GM23248 (cell line): ENCODE data around the gene KRTAP9-1. TPM values are rescaled to one million over a fixed set of nuclear protein-coding genes. Genes with fewer than 3 reads are reported as not detected.
"Not testable (repeated sequence)": the region's sequence is repeated elsewhere in the genome, so short reads cannot be mapped to it uniquely, and the experiment has no call there.

Experiments used
- DNase-seq: peaks from one replicate; pipeline ENCODE4 v3.0.0-alpha.2; 2015
- H2AFZ ChIP-seq: fragments of 200-600 bp; sonication (generic); 2 replicates; pipeline ENCODE4 v1.6.1; 2016; ENCODE audit warnings: antibody characterized with exemption
- H3F3A ChIP-seq: fragments of 200-600 bp; sonication (generic); 2 replicates; pipeline ENCODE4 v1.6.1; 2016; ENCODE audit warnings: mild to moderate bottlenecking, antibody characterized with exemption, mixed run types; ENCODE audit not compliant: insufficient read depth
- H3K27ac ChIP-seq: fragments of 200-600 bp; sonication (generic); 2 replicates; pipeline ENCODE4 v1.5.1; 2016; ENCODE audit warnings: mild to moderate bottlenecking
- H3K27me3 ChIP-seq: fragments of 200-600 bp; sonication (generic); replicated peaks from 2 replicates; pipeline ENCODE4 v1.6.1; 2016; ENCODE audit warnings: mild to moderate bottlenecking; ENCODE audit not compliant: insufficient read depth
- H3K36me3 ChIP-seq: fragments of 200-600 bp; sonication (generic); 2 replicates; pipeline ENCODE4 v1.6.1; 2016; ENCODE audit warnings: low read depth, mild to moderate bottlenecking
- H3K4me1 ChIP-seq: fragments of 200-600 bp; sonication (generic); 2 replicates; pipeline ENCODE4 v1.6.1; 2016; ENCODE audit warnings: mild to moderate bottlenecking; ENCODE audit not compliant: insufficient read depth
- H3K4me2 ChIP-seq: fragments of 200-600 bp; sonication (generic); one replicate; pipeline ENCODE4 v1.6.1; 2016; ENCODE audit warnings: mild to moderate bottlenecking; ENCODE audit not compliant: unreplicated experiment
- H3K4me3 ChIP-seq: fragments of 200-600 bp; sonication (generic); 2 replicates; pipeline ENCODE4 v1.5.1; 2016; ENCODE audit warnings: mild to moderate bottlenecking
- H3K79me2 ChIP-seq: fragments of 200-600 bp; sonication (generic); 2 replicates; pipeline ENCODE4 v1.6.1; 2016; ENCODE audit warnings: mild to moderate bottlenecking; ENCODE audit not compliant: insufficient read depth
- H3K9ac ChIP-seq: fragments of 200-600 bp; sonication (generic); 2 replicates; pipeline ENCODE4 v1.6.1; 2016; ENCODE audit warnings: mild to moderate bottlenecking
- H3K9me2 ChIP-seq: fragments of 200-600 bp; sonication (generic); 2 replicates; pipeline ENCODE4 v1.6.1; 2016; ENCODE audit warnings: mixed run types, mild to moderate bottlenecking, moderate library complexity; ENCODE audit not compliant: insufficient read depth
- H3K9me3 ChIP-seq: fragments of 200-600 bp; sonication (generic); one replicate; pipeline ENCODE4 v1.6.1; 2017; ENCODE audit warnings: low read depth
- H4K20me1 ChIP-seq: fragments of 200-600 bp; sonication (generic); 2 replicates; pipeline ENCODE4 v1.6.0; 2016; ENCODE audit not compliant: insufficient read depth
- EZH2 ChIP-seq: fragments of 200-600 bp; sonication (generic); IDR thresholded peaks from 2 replicates; pipeline ENCODE4 v1.6.1; 2018; ENCODE audit warnings: antibody characterized with exemption, mild to moderate bottlenecking; ENCODE audit not compliant: insufficient read depth, poor library complexity, severe bottlenecking
- EZH2phosphoT487 ChIP-seq: fragments of 200-600 bp; sonication (generic); IDR thresholded peaks from 2 replicates; pipeline ENCODE4 v1.6.1; 2018; ENCODE audit warnings: antibody characterized with exemption, moderate library complexity, mild to moderate bottlenecking, low read depth; ENCODE audit not compliant: insufficient read depth
- WGBS, 2 experiments: methylation state at CpG; one replicate each; pipeline ENCODE4 v1.1.6; 2015 to 2017; ENCODE audit warnings: low lambda C conversion rate in 2 of 2, low coverage in 1 of 2; ENCODE audit errors: missing lambda C conversion rate in 2 of 2; 5-methylcytosine and 5-hydroxymethylcytosine counted together
- in situ Hi-C: fragments of 300-500 bp; cut with MboI; formaldehyde crosslinking; loops from 2 replicates; pipeline ENCODE4 v1.15.0; 2020
- polyA plus RNA-seq: library from polyadenylated mRNA; unstranded; fragments of >200 nt; fragmentation: Nextera tagmentation; extraction: Ambion mirVana; gene quantifications from 2 replicates; pipeline ENCODE4 v1.2.1, GENCODE V29; 2016
- total RNA-seq: library from RNA; depleted of rRNA; stranded (reverse); fragments of >200 nt; shearing (Covaris generic); gene quantifications from 2 replicates; pipeline ENCODE4 v1.2.3, GENCODE V29; 2014

KRTAP9-1 gene
- total and polyA plus RNA-seq, 2 experiments from 2014 or later: not detected

GRCh38 chr17:41150026-41150425, 39.7 kb upstream of the KRTAP9-1 start:
- Histone ChIP-seq H4K20me1 (no peaks in the 10 kb centered on the region), H3K79me2 (no peaks in the 10 kb centered on the region), H3K9me3 (no peaks in the 10 kb centered on the region), H3K9me2 (no peaks in the 10 kb centered on the region), H3K4me3 (no peak overlapping the region), H3K4me2 (no peak overlapping the region), H3K36me3 (no peaks in the 10 kb centered on the region), H3K27me3 (no peaks in the 10 kb centered on the region), H2AFZ (no peak overlapping the region), H3F3A (no peaks in the 10 kb centered on the region), H3K27ac (no peak overlapping the region), H3K4me1 (no peaks in the 10 kb centered on the region), H3K9ac (no peak overlapping the region)
- WGBS, 2 experiments: 88 to 92% methylated on average over 4 of the region's 4 CpGs
- DNase-seq: no peak
- in situ Hi-C loops: no loop called here
- TF ChIP-seq EZH2phosphoT487 (no peak), EZH2 (no peak)

- 73 to 76% methylated on average over 2 of the region's 2 CpGs for WGBS, 2 experiments
- Histone ChIP-seq H2AFZ (no peak overlapping the region), H3K9me2 (no peaks in the 10 kb centered on the region), H3K79me2 (no peaks in the 10 kb centered on the region), H3K27ac (no peak overlapping the region), H3K27me3 (no peaks in the 10 kb centered on the region), H3K4me3 (no peak overlapping the region), H3K9me3 (no peaks in the 10 kb centered on the region), H3K9ac (no peak overlapping the region), H4K20me1 (no peaks in the 10 kb centered on the region), H3K4me2 (no peak overlapping the region), H3K4me1 (no peaks in the 10 kb centered on the region), H3F3A (no peaks in the 10 kb centered on the region), H3K36me3 (no peaks in the 10 kb centered on the region)
- in situ Hi-C loops: no loop called here
- no peak for DNase-seq
- TF ChIP-seq EZH2phosphoT487 (no peak), EZH2 (no peak)
These were observed 38.2 kb upstream of the KRTAP9-1 start for GRCh38 chr17:41151525-41151924.

GRCh38 chr17:41153856-41154255, 35.8 kb upstream of the KRTAP9-1 start:
- DNase-seq: no peak
- Histone ChIP-seq H2AFZ (no peak overlapping the region), H3F3A (no peaks in the 10 kb centered on the region), H4K20me1 (no peaks in the 10 kb centered on the region), H3K4me3 (no peak overlapping the region), H3K4me1 (no peaks in the 10 kb centered on the region), H3K4me2 (no peak overlapping the region), H3K27me3 (no peaks in the 10 kb centered on the region), H3K9me2 (no peaks in the 10 kb centered on the region), H3K36me3 (no peaks in the 10 kb centered on the region), H3K9me3 (no peaks in the 10 kb centered on the region), H3K9ac (no peak overlapping the region), H3K79me2 (no peaks in the 10 kb centered on the region), H3K27ac (no peak overlapping the region)
- in situ Hi-C loops: no loop called here
- no peak for TF ChIP-seq EZH2phosphoT487
- no peak for TF ChIP-seq EZH2
- WGBS, 2 experiments: 64 to 65% methylated on average over 2 of the region's 2 CpGs

- not testable (repeated sequence) for H3K36me3 ChIP-seq, H3K79me2 ChIP-seq
These were observed 29.5 kb upstream of the KRTAP9-1 start for GRCh38 chr17:41160190-41160589.

DNA sequence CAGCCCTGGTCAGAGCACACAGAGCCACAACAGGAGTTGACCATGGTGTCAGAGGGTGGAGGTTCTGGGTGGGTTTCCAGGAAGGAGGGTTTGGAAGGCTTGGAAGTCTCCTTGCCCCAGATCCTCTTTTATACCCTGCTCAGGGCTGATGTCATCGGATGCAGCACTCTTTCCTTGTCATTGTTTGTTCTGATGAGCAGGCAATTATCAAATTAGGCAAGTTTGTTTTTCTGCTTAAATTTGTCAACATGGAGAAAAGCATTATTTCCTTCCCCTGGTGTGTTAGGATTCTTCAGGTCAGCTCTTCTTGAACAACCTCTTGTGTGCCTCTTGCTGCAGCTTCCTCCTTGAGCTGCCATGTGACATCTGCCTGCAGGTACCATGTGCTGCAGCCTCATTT, 29.0 kb upstream of the KRTAP9-1 start, which contains the start of gene KRTAP4-4:
KRTAP4-4 (minus strand) TSS at position 101 of the 400 bp plus-strand sequence; CDS start at position 44, 57 bp downstream.
- no peak for DNase-seq
- Histone ChIP-seq H3K27ac (no peak within 1 kb of the TSS), H3K4me3 (no peak within 1 kb of the TSS), H3K27me3 (no peaks in the 10 kb centered on the region), H3K9me2 (no peaks in the 10 kb centered on the region), H3K9me3 (no peaks in the 10 kb centered on the region), H3F3A (no peaks in the 10 kb centered on the region), H3K4me2 (no peak within 1 kb of the TSS), H3K36me3 (no peaks in the 10 kb centered on the region), H4K20me1 (no peaks in the 10 kb centered on the region), H2AFZ (no peak within 1 kb of the TSS), H3K4me1 (no peaks in the 10 kb centered on the region), H3K9ac (no peak within 1 kb of the TSS), H3K79me2 (no peaks in the 10 kb centered on the region)
- 95 to 100% methylated on average over 1 of the region's 1 CpG for WGBS, 2 experiments
- in situ Hi-C loops: no loop called here
- no peak for TF ChIP-seq EZH2
- TF ChIP-seq EZH2phosphoT487: no peak

More at GRCh38 chr17:41160190-41160589, 29.5 kb upstream of the KRTAP9-1 start:
- H4K20me1 ChIP-seq, H2AFZ ChIP-seq, H3K27ac ChIP-seq, H3K9me2 ChIP-seq, H3K4me3 ChIP-seq, in situ Hi-C loops, H3F3A ChIP-seq, H3K27me3 ChIP-seq, H3K4me1 ChIP-seq, H3K4me2 ChIP-seq, H3K9me3 ChIP-seq, H3K9ac ChIP-seq, DNase-seq: not testable (repeated sequence)
- WGBS, 2 experiments: 72 to 93% methylated on average over 2 to 3 of the region's 3 CpGs
